ENCODE data around the gene NPR3. TPM values are rescaled to one million over a fixed set of nuclear protein-coding genes. Genes with fewer than 3 reads are reported as not detected.
"Not testable (repeated sequence)": the region's sequence is repeated elsewhere in the genome, so short reads cannot be mapped to it uniquely, and the experiment has no call there.

NPR3 gene
- total RNA-seq, 1 donor from 2014 or later = 14.7 TPM

DNA sequence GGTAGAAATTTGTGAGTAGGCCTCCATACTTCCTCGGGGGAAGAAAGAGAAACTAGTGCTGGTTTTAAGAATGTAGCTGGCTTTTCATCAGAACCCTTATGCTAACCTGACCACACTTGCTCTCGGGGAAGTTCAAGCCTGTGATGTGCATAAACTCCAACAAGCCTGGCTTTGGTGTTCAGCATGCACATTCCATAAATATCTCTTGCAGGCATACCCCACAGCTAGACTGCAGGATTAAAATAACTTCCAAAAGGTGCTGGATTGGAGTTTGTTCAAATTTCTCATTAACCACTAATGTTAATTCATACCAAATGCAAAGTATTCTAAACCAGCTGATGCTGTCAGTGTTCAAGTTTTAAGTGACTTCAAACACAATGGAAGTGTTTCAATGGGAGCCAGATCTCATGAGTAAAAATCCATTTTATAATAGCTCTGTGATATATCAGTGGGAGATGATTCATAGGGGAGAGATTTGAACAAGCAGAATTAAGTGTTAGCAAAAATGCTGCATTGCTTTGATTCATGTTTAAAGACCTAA is 79.4 kb downstream of the NPR3 start:
- TF ChIP-seq POLR2AphosphoS5 (IDR thresholded peaks at IDR 0.05; ENCODE audit: insufficient read depth in 1 of 2, low read depth in 1 of 2) (no peak), POLR2A (IDR thresholded peaks at IDR 0.05) (no peak)
- TF ChIP-seq, protein P1, sequence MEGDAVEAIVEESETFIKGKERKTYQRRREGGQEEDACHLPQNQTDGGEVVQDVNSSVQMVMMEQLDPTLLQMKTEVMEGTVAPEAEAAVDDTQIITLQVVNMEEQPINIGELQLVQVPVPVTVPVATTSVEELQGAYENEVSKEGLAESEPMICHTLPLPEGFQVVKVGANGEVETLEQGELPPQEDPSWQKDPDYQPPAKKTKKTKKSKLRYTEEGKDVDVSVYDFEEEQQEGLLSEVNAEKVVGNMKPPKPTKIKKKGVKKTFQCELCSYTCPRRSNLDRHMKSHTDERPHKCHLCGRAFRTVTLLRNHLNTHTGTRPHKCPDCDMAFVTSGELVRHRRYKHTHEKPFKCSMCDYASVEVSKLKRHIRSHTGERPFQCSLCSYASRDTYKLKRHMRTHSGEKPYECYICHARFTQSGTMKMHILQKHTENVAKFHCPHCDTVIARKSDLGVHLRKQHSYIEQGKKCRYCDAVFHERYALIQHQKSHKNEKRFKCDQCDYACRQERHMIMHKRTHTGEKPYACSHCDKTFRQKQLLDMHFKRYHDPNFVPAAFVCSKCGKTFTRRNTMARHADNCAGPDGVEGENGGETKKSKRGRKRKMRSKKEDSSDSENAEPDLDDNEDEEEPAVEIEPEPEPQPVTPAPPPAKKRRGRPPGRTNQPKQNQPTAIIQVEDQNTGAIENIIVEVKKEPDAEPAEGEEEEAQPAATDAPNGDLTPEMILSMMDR (IDR thresholded peaks at IDR 0.05) = no peak

DNA sequence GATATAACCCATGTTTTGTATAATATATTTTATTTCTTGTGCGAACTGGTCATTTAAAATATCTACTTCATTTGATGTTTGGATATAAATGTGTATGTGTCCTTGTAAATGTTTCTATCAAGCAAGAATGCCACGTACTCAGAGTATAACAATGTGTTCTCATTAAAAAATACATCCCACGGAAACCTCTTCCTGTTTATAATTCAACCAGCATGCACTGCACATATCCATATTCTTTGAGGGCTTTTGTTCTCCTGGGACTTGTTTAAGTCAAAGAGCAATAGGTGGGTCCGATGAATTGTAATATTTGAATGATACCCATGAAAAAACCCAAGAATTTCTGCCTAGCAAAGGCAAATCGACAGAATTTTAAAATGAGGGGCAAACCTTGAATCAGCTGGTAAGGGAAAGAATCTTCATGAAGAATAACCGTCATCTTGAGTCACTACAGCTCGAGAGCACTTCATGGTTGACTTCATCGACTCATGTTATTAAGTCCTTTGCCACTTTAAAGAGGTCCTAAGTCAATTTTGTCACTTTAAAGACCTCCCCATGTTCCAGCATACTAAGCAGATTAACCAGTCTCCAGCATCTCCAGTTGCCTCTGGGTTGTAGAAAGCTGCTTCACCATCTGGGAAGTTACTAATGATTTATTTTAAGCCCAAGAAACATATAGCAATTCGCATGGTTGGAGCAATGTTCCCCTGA is 80.6 kb downstream of the NPR3 start:
- no peaks in the 10 kb centered on the region for H3K27me3 ChIP-seq
- H3K36me3 ChIP-seq = no peaks in the 10 kb centered on the region
- no peak for DNase-seq (ENCODE audit: extremely low spot score in 2 of 2)
- intact Hi-C loops (cut with DNase I) = no loop called here
- TF ChIP-seq, protein P1 (IDR thresholded peaks at IDR 0.05) = no peak
- TF ChIP-seq POLR2A (IDR thresholded peaks at IDR 0.05) (no peak), POLR2AphosphoS5 (IDR thresholded peaks at IDR 0.05; ENCODE audit: insufficient read depth in 1 of 2, low read depth in 1 of 2) (no peak)
- no peaks in the 10 kb centered on the region for H3K9me3 ChIP-seq
- no peak overlapping the region for H3K4me3 ChIP-seq
- H3K27ac ChIP-seq = no peak overlapping the region
- no peaks in the 10 kb centered on the region for H3K4me1 ChIP-seq

More for the DNA sequence above, 79.4 kb downstream of the NPR3 start:
- H3K36me3 ChIP-seq = no peaks in the 10 kb centered on the region
- no peak overlapping the region for H3K4me3 ChIP-seq
- no peak for DNase-seq (ENCODE audit: extremely low spot score in 2 of 2)
- H3K27ac ChIP-seq = no peak overlapping the region
- H3K9me3 ChIP-seq = no peaks in the 10 kb centered on the region
- intact Hi-C loops (cut with DNase I) = no loop called here
- no peaks in the 10 kb centered on the region for H3K27me3 ChIP-seq
- H3K4me1 ChIP-seq = no peaks in the 10 kb centered on the region

DNA sequence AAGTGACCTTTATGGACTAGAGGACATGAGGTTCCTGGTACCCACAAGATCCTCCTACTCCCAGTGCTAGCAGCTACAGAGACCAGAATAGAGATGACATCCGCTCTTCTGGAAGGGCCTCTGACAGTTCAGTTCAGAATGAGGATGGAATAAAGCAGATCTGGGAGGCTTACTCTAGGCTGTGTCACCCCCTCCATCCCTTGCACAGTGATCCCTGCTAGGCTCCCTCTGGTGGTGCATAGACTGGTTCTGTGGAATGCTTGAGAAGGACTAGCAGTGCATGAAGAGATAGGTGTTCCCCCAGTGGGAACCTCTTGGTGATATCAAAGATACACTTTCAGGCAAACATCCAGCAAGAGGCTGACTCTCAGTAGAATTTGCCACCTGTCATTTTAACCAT is 83.0 kb downstream of the NPR3 start:
- TF ChIP-seq POLR2AphosphoS5 (IDR thresholded peaks at IDR 0.05; ENCODE audit: insufficient read depth in 1 of 2, low read depth in 1 of 2) = no peak
- TF ChIP-seq POLR2A (IDR thresholded peaks at IDR 0.05) = no peak
- TF ChIP-seq, protein P1 (IDR thresholded peaks at IDR 0.05) = no peak
- no peak for DNase-seq (ENCODE audit: extremely low spot score in 2 of 2)
- H3K4me1 ChIP-seq = no peaks in the 10 kb centered on the region
- no peaks in the 10 kb centered on the region for H3K36me3 ChIP-seq
- H3K9me3 ChIP-seq = no peaks in the 10 kb centered on the region
- H3K27ac ChIP-seq = no peak overlapping the region
- intact Hi-C loops (cut with DNase I) = no loop called here
- no peaks in the 10 kb centered on the region for H3K27me3 ChIP-seq
- no peak overlapping the region for H3K4me3 ChIP-seq

DNA sequence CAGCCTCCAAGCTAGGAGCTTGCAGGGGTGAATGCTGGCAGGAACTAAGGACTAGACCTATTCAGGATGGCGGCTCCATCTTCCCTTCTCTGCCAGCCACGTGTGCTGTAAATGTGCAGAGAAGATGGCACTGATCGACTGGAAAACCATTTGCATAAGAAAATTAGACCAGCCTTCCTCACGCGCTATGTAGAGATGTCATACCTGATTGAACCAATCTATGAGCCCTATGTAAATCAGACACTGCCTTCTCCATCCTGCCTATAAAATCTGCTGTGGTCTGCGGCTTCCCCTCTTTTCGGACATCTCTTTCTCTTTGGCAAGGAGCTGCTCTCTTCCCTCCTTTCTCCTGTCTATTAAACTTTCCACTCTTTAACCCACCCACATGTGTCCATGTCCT is 91.6 kb downstream of the NPR3 start:
- H3K4me3 ChIP-seq = no peak overlapping the region
- H3K27me3 ChIP-seq = no peaks in the 10 kb centered on the region
- no peak for DNase-seq (ENCODE audit: extremely low spot score in 2 of 2)
- TF ChIP-seq, protein P1 (IDR thresholded peaks at IDR 0.05) = no peak
- TF ChIP-seq POLR2A (IDR thresholded peaks at IDR 0.05) (no peak), POLR2AphosphoS5 (IDR thresholded peaks at IDR 0.05; ENCODE audit: insufficient read depth in 1 of 2, low read depth in 1 of 2) (no peak)
- no peaks in the 10 kb centered on the region for H3K4me1 ChIP-seq
- intact Hi-C loops (cut with DNase I) = no loop called here
- H3K9me3 ChIP-seq = no peaks in the 10 kb centered on the region
- H3K36me3 ChIP-seq = no peaks in the 10 kb centered on the region
- no peak overlapping the region for H3K27ac ChIP-seq

DNA sequence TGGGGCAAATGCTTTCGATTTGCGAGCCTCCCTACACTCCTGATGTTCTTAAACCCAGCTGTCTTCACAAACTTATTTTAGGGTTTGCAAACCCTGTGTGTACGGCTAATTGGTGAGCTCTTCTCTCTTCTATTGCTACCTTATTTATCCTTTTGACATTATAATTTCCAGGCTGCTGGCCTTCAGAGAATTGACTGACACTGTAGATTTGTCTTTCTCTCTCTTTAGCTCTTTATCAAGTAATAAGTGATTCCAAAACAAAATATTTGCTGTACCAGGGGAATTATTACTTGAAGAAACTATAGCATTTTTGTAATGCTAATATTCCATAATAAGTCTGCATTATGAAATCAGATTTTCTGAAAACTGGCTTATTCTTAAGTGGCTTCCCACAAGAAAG is 92.5 kb downstream of the NPR3 start:
- Histone ChIP-seq H3K4me3 (no peak overlapping the region), H3K4me1 (no peaks in the 10 kb centered on the region), H3K36me3 (no peaks in the 10 kb centered on the region), H3K27ac (no peak overlapping the region), H3K9me3 (no peaks in the 10 kb centered on the region), H3K27me3 (no peaks in the 10 kb centered on the region)
- no peak for TF ChIP-seq POLR2A (IDR thresholded peaks at IDR 0.05)
- TF ChIP-seq, protein P1 (IDR thresholded peaks at IDR 0.05) = no peak
- TF ChIP-seq POLR2AphosphoS5 (IDR thresholded peaks at IDR 0.05; ENCODE audit: insufficient read depth in 1 of 2, low read depth in 1 of 2) = no peak
- intact Hi-C loops (cut with DNase I) = no loop called here
- DNase-seq (ENCODE audit: extremely low spot score in 2 of 2) = no peak

DNA sequence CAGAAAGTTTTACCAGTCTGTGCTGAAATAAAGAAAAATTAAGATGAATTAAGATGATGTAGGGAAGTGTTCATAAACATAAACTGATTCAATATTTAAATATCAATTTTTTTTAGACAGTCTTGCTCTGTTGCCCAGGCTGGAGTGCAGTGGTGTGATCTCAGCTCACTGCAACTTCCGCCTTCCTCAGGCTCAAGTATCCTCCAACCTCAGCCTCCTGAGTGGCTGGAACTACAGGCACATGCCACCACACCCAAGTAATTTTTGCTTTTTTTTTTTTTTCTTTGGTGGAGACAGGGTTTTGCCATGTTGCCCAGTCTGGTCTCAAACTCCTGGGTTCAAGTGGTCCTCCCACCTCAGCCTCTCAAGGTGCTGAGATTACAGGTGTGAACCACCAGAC is 94.3 kb downstream of the NPR3 start:
- DNase-seq (ENCODE audit: extremely low spot score in 2 of 2); H3K27ac ChIP-seq; H3K36me3 ChIP-seq; intact Hi-C loops (cut with DNase I); H3K27me3 ChIP-seq; H3K4me3 ChIP-seq; H3K9me3 ChIP-seq; H3K4me1 ChIP-seq: not testable (repeated sequence)
